SKM-1 treated with dmso at 0.1 percent for 144 hours (cell line): ENCODE measurements around the gene TMEM164.

Experiments used
- DNase-seq: peaks from one replicate; lab custom pipeline; 2025; ENCODE audit not compliant: unreplicated experiment; lab: John Stamatoyannopoulos, UW

Gene TMEM164

GRCh38 chrX:110003167-110004156 lies 548 bp downstream of the TMEM164 start:
- no peak for DNase-seq

GRCh38 chrX:110004215-110004614 lies 1.3 kb downstream of the TMEM164 start:
- DNase-seq: no peak

GRCh38 chrX:110004731-110005369 lies 1.9 kb downstream of the TMEM164 start:
- no peak for DNase-seq

- DNase-seq: no peak
Observed at GRCh38 chrX:110006161-110006560, 3.2 kb downstream of the TMEM164 start.

GRCh38 chrX:110006821-110007375 lies 4.0 kb downstream of the TMEM164 start:
- no peak for DNase-seq

- no peak for DNase-seq
Observed at GRCh38 chrX:110008011-110008635, 5.2 kb downstream of the TMEM164 start.

- no peak for DNase-seq
Observed at GRCh38 chrX:110012818-110013485, 10.0 kb downstream of the TMEM164 start.

GRCh38 chrX:110013968-110014367 lies 11.1 kb downstream of the TMEM164 start:
- no peak for DNase-seq

- no peak for DNase-seq
Observed at GRCh38 chrX:110015032-110015431, 12.1 kb downstream of the TMEM164 start.

GRCh38 chrX:110015915-110016314 lies 13.0 kb downstream of the TMEM164 start:
- no peak for DNase-seq

GRCh38 chrX:110020536-110020935 lies 17.6 kb downstream of the TMEM164 start:
- DNase-seq: no peak

- DNase-seq: no peak
Observed at GRCh38 chrX:110021258-110022022, 18.5 kb downstream of the TMEM164 start.

GRCh38 chrX:110022599-110023448 lies 19.9 kb downstream of the TMEM164 start:
- no peak for DNase-seq

GRCh38 chrX:110025395-110025794 lies 22.5 kb downstream of the TMEM164 start:
- DNase-seq: no peak

GRCh38 chrX:110026099-110026844 lies 23.4 kb downstream of the TMEM164 start:
- DNase-seq: no peak

- no peak for DNase-seq
Observed at GRCh38 chrX:110032534-110033147, 29.7 kb downstream of the TMEM164 start.

GRCh38 chrX:110034036-110034435 lies 31.1 kb downstream of the TMEM164 start:
- DNase-seq: no peak
